Endodermal cell (in vitro differentiated cells): Measurements from ENCODE around the gene MAPK10. TPM values are rescaled to one million over a fixed set of nuclear protein-coding genes. Genes with fewer than 3 reads are reported as not detected.

Source experiments
- DNase-seq: peaks from one replicate; pipeline ENCODE4 v3.0.0-alpha.2; 2017
- H3K27ac ChIP-seq: 2 replicates; pipeline ENCODE4 v1.5.1; 2013; ENCODE audit warnings: mild to moderate bottlenecking, low read depth, low read length, moderate library complexity
- H3K27me3 ChIP-seq: 2 replicates; pipeline ENCODE4 v1.6.1; 2013; ENCODE audit warnings: mild to moderate bottlenecking, low read length, moderate library complexity; ENCODE audit not compliant: insufficient read depth, control insufficient read depth, poor library complexity, severe bottlenecking
- H3K36me3 ChIP-seq: 2 replicates; pipeline ENCODE4 v1.7.0; 2013; ENCODE audit warnings: mild to moderate bottlenecking, low read length, moderate library complexity; ENCODE audit not compliant: control insufficient read depth, insufficient read depth
- H3K4me1 ChIP-seq: one replicate; pipeline ENCODE4 v1.7.0; 2013; ENCODE audit warnings: low read length; ENCODE audit not compliant: control insufficient read depth, insufficient read depth
- H3K4me3 ChIP-seq: 2 replicates; pipeline ENCODE4 v1.5.1; 2013; ENCODE audit warnings: mild to moderate bottlenecking, low read length, moderate library complexity
- H3K9ac ChIP-seq: 2 replicates; pipeline ENCODE4 v1.6.1; 2013; ENCODE audit warnings: mild to moderate bottlenecking, low read length, moderate library complexity; ENCODE audit not compliant: poor library complexity, severe bottlenecking; ENCODE audit errors: extremely low read depth
- H3K9me3 ChIP-seq: 2 replicates; pipeline ENCODE4 v1.6.1; 2013; ENCODE audit warnings: mild to moderate bottlenecking, low read length, moderate library complexity; ENCODE audit not compliant: control insufficient read depth
- H3K27ac Mint-ChIP-seq: 2 replicates; pipeline ENCODE4 v1.8.0; 2020; ENCODE audit warnings: mixed read lengths
- H3K27me3 Mint-ChIP-seq: 2 replicates; pipeline ENCODE4 v1.8.0; 2021; ENCODE audit warnings: mild to moderate bottlenecking, mixed read lengths; ENCODE audit not compliant: insufficient read depth
- H3K36me3 Mint-ChIP-seq: 2 replicates; pipeline ENCODE4 v1.8.0; 2020; ENCODE audit warnings: low read depth, mixed read lengths
- H3K4me1 Mint-ChIP-seq: 2 replicates; pipeline ENCODE4 v1.8.0; 2020; ENCODE audit warnings: mixed read lengths
- H3K4me3 Mint-ChIP-seq: 2 replicates; pipeline ENCODE4 v1.8.0; 2020; ENCODE audit warnings: mild to moderate bottlenecking, moderate library complexity, mixed read lengths
- H3K9me3 Mint-ChIP-seq: 2 replicates; pipeline ENCODE4 v1.8.0; 2020; ENCODE audit warnings: mild to moderate bottlenecking, mixed read lengths
- CTCF ChIP-seq: fragments of 200-600 bp; sonication (generic); conservative IDR thresholded peaks from 2 replicates; pipeline ENCODE4 v1.5.0; 2021; ENCODE audit warnings: antibody characterized with exemption, mild to moderate bottlenecking
- WGBS, 2 experiments: methylation state at CpG; one replicate each; pipeline versions ENCODE4 v1.1.5 to v1.1.7; 2013; ENCODE audit warnings: missing lambda C conversion rate in 2 of 2, mixed read lengths in 1 of 2; ENCODE audit not compliant: insufficient coverage in 1 of 2, insufficient read length in 1 of 2; 5-methylcytosine and 5-hydroxymethylcytosine counted together
- total RNA-seq, 2 donors: library from RNA; stranded (reverse); fragmentation: NEBNext Ultra II Directional in 1 of 2; extraction: Animal tissue kit (Norgen Biotek cat#: 25700) in 1 of 2; gene quantifications; 2 replicates in 1 of 2; 3 replicates in 1 of 2; pipeline ENCODE4 v1.2.1, GENCODE V29; 2021

MAPK10 gene
- total RNA-seq, 2 donors from 2014 or later: 45.1 to 70.2 TPM

- Mint-ChIP-seq H3K27me3 (no peaks in the 10 kb centered on the region), H3K27ac (no peak overlapping the region), H3K4me1 (peaks cover 1% of the 10 kb centered on the region), H3K36me3 (peaks cover 31% of the 10 kb centered on the region), H3K4me3 (no peak overlapping the region), H3K9me3 (peaks cover 26% of the 10 kb centered on the region)
- DNase-seq: no peak
- no peak overlapping the region for H3K9ac ChIP-seq
- no peaks in the 10 kb centered on the region for H3K4me1 ChIP-seq
- peaks cover 11% of the 10 kb centered on the region for H3K9me3 ChIP-seq
- H3K27ac ChIP-seq: no peak overlapping the region
- H3K4me3 ChIP-seq: no peak overlapping the region
- peaks cover 5% of the 10 kb centered on the region for H3K36me3 ChIP-seq
- no peak for TF ChIP-seq CTCF
- H3K27me3 ChIP-seq: no peaks in the 10 kb centered on the region
- 83 to 88% methylated on average over 4 to 5 of the region's 5 CpGs for WGBS, 2 experiments
Measured at GRCh38 chr4:86184901-86185285, 175.0 kb downstream of the MAPK10 start.

GRCh38 chr4:86184216-86184900, 175.5 kb downstream of the MAPK10 start:
- no peak overlapping the region for H3K27ac Mint-ChIP-seq
- H3K4me1 Mint-ChIP-seq: peaks cover 1% of the 10 kb centered on the region
- Histone ChIP-seq H3K36me3 (peaks cover 5% of the 10 kb centered on the region), H3K4me1 (no peaks in the 10 kb centered on the region), H3K9ac (no peak overlapping the region), H3K4me3 (no peak overlapping the region), H3K9me3 (peaks cover 16% of the 10 kb centered on the region), H3K27ac (no peak overlapping the region), H3K27me3 (no peaks in the 10 kb centered on the region)
- DNase-seq: no peak
- no peak for TF ChIP-seq CTCF
- WGBS, 2 experiments: 91 to 95% methylated on average over 3 to 4 of the region's 4 CpGs
- no peaks in the 10 kb centered on the region for H3K27me3 Mint-ChIP-seq
- H3K9me3 Mint-ChIP-seq: peaks cover 24% of the 10 kb centered on the region
- no peak overlapping the region for H3K4me3 Mint-ChIP-seq
- peaks cover 28% of the 10 kb centered on the region for H3K36me3 Mint-ChIP-seq

- WGBS, 2 experiments: 100% methylated on average over 1 of the region's 1 CpG; no CpG with 5 or more reads in 1 of the 2 experiments
- Mint-ChIP-seq H3K27me3 (no peaks in the 10 kb centered on the region), H3K4me3 (no peak overlapping the region), H3K9me3 (peaks cover 10% of the 10 kb centered on the region), H3K36me3 (peaks cover 18% of the 10 kb centered on the region), H3K4me1 (peaks cover 1% of the 10 kb centered on the region), H3K27ac (no peak overlapping the region)
- Histone ChIP-seq H3K27ac (no peak overlapping the region), H3K4me1 (no peaks in the 10 kb centered on the region), H3K4me3 (no peak overlapping the region), H3K9ac (no peak overlapping the region), H3K27me3 (no peaks in the 10 kb centered on the region), H3K36me3 (peaks cover 5% of the 10 kb centered on the region), H3K9me3 (peaks cover 14% of the 10 kb centered on the region)
- TF ChIP-seq CTCF: no peak
- no peak for DNase-seq
Measured at GRCh38 chr4:86181585-86181984, 178.3 kb downstream of the MAPK10 start.
